A172 (cell line): Measurements from ENCODE around the gene CCZ1B. TPM values are rescaled to one million over a fixed set of nuclear protein-coding genes. Genes with fewer than 3 reads are reported as not detected.
"Not testable (repeated sequence)": the region's sequence is repeated elsewhere in the genome, so short reads cannot be mapped to it uniquely, and the experiment has no call there.

Source experiments
- DNase-seq: peaks from one replicate; pipeline ENCODE4 v3.0.0-alpha.2; 2015; ENCODE audit warnings: low spot score
- total RNA-seq: library from RNA; depleted of rRNA; stranded (reverse); fragments of >200 nt; shearing (Covaris generic); gene quantifications from 2 replicates; pipeline ENCODE4 v1.2.3, GENCODE V29; 2014

Gene CCZ1B
- total RNA-seq, 1 experiment from 2014 or later, result 34.5 TPM

DNA sequence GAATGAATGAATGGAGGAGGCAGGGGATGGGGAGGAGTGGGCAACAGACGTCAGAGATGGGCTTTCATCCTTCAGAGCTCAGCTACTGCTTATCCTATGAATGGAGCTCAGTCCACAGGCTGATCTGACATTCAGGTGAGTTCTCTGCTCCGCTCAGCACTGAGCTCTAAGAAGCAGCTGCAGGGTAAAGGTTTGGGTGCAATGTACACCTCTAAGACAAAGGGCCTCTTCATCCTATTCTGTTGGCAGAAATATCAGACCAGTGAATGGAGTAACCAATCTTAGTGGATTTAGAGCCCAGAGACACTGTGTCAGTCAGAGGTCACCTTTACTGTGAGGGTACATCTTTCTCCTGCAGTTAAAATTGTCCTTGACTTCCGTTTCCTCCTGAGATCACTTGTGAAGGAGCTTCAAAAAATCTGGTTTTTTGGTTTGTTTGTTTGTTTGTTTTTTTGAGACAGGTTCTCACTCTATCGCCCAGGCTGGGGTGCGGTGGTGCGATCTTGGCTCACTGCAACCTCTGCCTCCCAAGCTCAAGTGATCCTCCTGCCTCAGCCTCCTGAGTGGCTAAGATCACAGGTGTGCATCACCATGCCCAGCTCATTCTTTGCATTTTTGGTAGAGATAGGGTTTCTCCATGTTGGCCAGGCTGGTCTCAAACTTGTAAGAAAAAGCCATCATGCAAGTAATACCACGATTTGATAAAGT is 5.1 kb upstream of the CCZ1B start:
- no peak for DNase-seq

DNA sequence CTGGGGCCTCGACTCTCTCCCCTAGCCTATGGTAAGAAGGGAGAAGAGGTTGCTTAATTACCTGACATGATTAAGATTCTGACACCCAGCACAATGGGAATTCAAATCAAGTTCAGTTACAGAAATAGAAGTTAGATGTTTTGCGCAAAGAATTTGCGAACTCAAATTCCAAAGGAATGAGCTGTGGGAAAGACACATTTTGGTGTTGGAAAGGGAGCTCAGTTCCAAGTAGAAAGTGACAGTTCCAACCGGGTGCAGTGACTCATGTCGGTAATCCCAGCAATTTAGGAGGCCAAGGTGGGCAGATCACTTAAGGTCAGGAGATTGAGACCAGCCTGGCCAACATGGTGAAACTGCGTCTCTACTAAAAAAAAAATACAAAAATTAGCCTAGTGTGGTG is 4.0 kb upstream of the CCZ1B start:
- peak; percentile 72 for DNase-seq

DNA sequence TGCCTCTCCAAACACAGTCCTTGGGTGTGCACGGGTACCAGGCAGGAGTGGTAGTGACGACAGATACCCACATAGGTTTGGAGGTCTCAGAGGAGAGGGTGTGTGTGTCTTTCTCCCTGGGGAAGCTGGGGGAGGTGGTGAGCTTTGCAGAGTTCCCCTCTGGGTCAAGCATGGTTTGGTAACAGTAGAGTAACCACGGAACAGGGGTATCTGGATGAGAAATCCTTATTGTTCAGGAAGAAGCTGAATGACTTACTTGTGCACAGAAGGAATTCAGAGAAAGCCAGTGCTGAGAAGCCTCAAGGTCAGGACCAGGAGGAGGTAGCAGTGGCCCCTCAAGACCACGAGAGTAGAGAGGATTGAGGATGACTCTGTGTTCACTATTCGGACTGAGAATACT is 3.5 kb upstream of the CCZ1B start:
- DNase-seq, result peak; percentile 14

DNA sequence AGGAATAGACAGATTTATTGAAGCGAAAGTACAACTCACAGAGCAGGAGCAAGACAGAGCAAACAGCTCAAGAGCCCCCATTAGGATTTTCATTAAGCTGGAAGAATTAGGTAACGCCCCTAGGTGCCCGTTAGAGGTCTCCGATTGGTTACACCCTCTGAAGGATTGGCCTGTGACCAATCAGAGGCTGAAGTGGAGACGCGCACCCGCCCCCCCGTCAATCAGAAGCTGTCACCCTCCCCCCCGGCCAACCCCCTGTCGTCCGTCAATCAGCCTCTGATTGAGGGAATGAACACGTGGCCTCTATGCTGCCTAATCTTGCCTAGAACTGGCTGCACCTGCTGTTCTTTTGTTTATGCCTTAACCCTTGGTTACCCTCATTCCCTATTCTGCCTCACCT is 1.1 kb upstream of the CCZ1B start:
- DNase-seq, result not testable (repeated sequence)

DNA sequence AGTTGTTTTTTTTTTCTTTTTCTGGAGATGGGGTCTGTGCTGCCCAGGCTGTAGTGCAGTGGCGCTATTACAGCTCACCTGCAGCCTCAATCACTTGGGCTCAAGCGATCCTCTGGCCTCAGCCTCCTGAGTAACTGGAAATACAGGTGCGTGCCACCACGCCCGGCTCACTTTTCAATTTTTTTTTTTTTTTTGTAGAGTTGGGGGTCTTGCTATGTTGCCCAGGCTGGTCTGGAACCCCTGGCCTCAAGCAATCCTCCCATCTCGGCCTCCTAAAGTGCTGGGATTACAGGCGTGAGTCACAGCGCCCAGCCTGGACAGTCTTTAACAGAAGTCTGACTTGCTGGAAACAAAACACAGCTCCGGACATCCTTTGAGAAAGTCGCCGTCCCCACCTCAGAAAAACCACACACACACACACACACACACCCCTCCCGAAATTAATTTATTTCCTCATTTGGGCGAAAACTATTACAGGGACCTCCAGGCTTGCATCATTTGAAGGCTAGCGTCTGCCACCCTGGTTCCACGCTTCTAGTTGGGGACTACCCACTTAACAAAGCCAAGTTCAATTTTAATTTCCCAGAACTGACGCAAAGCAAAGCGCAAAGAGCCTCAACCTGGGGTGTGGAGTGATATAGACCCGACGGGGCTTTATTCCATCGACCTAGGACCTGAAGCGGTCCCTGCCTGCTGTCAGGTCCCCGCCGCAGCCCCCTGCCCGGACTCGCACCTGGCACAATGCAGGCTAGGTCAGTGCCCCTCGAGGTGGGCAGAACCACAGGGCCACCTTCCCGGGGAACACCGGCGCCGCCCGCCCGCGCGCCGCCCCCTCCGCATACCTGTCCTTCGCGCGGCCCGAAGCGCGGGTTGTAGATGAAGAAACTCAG is 594 bp downstream of the CCZ1B start:
- DNase-seq, result not testable (repeated sequence)

DNA sequence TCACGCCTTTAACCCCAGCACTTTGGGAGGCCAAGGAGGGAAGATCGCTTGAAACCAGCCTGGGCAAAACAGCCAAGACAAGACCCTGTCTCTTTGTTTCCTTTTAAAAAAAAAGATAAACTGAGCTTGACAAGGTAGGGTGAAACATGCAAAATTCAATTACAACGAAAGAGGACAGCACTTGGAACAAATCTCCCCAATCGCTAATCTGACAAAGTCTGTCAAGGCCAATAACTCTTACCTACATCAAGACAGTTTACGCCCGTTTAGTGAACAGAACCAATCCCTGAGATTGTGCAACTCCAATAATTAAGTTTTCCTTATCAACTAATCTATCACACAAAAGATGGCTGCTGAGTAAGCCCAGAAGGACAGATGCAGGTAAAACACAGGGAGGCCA is 4.5 kb downstream of the CCZ1B start:
- DNase-seq, result not testable (repeated sequence)

DNA sequence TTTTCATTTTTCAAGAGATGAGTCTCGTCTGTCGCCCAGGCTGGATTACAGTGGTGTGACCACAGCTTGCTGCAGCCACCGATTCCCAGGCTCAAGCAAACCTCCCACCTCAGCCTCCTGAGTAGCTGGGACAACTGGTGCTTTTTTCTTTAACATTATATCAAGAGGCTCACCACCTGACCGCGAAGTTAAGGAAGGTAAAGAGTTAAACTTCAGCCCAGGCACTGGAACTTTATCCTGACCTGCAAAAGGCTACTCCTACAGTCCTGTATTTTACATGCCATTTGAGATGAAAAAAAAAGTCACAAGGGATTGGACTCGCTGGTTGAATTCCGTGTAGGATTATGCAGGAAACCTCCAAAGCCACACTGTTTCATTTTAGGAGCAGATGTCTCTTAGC is 10.6 kb downstream of the CCZ1B start:
- not testable (repeated sequence) for DNase-seq

DNA sequence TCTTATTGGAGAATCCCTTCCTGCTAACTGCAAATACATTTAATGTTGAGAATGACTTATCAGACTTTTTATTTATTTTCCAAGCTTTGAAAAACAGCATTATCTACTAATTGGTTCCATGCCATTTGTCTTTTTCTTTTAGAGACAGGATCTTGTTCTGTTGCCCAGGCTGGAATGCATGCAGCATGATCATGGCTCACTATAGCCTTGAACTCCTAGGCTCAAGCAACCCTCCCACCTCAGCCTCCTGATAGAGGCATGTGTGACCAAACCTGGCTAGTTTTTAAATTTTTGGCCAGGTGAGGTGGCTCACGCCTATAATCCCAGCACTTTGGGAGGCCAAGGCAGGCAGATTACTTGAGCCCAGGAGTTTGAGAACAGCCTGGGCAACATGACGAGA is 13.1 kb downstream of the CCZ1B start:
- DNase-seq, result not testable (repeated sequence)

DNA sequence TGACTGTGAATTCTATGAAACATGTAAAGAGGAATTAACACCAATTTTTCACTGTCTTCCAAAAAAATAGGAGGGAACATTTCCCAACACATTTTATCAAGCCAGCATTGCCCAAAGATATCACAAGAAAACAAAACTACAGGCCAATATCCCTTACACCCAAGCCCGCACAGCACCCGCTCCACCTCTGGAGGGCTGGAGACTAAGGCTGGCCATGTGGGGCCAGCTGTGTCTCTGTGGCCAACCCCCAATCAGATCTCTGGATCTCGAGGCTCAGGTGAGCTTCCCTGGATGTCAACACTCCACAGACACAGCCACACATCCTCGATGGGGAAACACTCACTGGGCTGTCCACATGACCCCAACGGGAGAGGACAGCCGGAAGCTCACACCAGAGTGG is 18.1 kb downstream of the CCZ1B start:
- not testable (repeated sequence) for DNase-seq

DNA sequence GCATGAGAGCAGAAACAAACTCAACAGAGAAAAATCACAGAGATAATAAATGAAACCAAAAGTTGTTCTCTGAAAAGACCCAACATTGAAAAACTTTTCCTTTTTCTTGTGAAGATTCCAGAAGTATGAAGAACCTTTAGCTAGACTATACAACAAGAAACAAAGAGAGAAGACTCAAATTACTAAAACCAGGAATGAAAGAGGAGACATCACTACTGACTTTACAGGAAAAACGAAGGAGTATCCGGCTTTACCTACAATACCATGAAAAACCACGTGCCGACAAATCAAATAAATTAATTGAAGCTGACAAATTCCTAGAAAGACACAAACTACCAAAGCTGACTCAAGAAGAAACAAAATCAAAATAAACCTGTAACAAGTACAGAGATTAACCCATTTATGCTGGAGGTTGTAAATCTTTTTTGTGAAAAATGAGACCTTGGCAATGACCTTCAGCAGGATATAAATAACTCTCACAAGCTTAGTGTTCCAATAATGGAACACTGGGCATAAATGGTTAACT is 18.6 kb downstream of the CCZ1B start:
- not testable (repeated sequence) for DNase-seq

DNA sequence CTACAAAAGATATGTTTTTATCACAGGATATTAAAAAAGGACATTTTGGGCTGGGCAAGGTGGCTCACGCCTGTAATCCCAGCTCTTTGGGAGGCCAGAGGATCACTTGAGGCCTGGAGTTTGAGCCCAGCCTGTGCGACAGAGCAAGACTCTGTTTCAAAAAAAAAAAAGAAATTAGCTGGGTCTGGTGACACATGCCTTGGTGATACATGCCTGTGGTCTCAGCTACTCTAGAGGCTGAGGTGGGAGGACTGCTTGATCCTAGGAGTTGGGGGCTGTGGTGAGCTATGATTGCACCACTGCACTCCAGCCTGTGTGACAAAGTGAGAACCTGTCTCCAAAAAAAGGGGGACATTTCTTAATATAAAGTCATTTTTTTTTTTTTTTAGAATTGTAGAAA is 25.7 kb downstream of the CCZ1B start:
- DNase-seq, result not testable (repeated sequence)

DNA sequence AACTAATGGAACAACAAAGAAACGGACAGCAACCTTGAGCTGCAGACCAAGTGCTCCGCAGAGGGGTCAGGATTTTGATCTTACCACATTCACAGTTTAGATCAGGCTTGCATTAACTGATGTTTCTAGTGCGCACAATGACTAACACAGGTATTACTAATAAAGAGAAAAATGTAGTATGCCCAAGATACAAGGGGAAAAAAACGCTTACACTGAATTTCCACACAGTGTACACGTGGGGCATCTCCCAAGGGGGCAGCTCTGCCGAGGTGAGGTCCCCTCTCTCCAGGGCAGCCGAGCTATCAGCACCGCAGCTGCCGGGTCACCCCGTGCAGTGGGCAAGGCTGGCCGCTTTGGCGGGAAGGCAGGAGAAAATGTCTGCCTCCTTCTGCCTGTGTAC is 26.2 kb downstream of the CCZ1B start:
- not testable (repeated sequence) for DNase-seq

DNA sequence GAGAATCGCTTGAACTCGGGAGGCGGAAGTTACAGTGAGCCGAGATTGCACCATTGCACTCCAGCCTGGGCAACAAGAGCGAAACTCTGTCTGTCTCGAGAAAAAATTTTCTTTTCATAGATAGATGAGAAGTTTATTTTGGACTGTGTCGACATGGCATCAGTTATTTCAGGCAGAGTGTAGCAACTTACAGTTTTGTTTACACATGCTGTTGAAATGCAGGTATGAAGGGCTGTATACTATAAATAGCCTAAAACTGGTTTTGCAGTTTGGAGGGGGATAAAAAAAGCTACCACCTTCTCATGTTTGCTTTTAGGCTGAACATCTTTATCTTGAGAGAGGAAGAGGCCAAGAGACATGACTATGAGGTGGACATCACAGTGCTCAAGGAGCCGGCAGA is 28.0 kb downstream of the CCZ1B start:
- DNase-seq, result not testable (repeated sequence)

DNA sequence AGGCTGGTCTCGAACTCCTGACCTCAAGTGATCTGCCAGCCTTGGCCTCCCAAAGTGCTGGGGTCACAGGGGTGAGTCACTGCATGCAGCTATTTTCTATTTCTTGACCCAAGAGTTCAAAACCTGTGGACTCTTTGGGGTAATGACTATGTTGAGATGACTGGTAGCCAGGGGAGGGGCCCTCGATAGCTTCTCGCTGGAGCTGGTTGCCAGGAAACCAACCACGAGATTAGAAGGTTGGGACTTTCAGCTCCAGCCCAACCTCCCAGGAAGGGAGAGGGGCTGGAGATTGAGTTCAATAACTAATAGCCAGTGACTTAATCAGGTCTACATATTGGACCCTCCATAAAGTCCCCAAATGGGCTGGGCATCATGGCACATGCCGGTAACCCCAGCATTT is 28.9 kb downstream of the CCZ1B start:
- peak; percentile 10 for DNase-seq

DNA sequence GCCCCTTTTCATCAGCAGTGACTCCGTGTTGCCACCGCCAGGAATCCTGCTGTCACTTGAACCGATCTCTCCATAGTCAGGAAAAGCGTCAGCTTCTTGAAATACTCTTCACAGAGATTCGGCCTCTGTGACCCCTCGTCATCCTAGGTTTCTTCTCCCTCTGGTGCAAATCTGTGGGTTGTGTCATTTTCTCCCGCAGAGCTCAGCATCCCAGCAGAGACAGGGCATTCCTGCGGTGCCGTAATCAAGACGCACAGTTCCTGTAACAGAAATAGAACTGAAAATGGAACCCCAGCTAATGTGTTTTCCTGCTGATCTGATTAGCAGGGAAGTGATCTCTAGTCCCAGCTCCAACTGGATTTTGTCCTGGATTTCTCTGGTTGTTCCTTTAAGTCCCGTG is 31.8 kb downstream of the CCZ1B start:
- DNase-seq, result not testable (repeated sequence)

DNA sequence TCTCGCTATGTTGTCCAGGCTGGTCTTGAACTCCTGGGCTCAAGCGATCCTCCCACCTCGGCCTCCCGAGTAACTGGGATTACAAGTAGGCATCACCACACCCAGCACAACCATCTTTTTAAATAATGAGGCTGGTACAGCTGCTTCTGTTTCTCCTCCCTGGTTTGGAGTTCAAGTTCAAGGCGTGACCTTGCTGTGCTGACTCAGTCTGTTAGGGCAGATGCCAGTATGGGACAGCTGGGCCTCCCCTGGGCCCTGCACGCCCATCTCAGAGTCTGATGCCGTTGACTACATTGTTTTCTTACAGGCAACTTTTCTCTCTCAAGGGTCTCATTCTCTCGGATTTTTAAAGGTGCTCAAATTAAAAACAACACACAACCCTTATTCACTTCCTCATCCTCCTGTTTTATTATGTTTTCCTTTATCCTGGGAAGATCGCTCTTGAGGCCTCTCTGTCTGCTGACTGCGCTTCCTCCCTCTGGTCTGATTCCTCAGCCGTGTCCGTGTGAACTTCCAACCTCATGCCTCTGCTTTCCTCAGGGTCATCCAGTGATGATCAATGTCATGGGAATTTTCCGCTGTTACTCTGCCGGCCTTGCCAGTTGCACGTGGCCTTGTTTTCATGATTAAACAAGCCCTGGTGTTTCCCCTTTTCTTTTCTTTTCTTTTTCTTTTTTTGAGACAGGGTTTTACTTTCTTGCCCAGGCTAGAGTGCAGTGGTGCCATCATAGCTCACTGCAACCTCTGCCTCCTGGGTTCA is 33.8 kb downstream of the CCZ1B start:
- peak; percentile 64 for DNase-seq

DNA sequence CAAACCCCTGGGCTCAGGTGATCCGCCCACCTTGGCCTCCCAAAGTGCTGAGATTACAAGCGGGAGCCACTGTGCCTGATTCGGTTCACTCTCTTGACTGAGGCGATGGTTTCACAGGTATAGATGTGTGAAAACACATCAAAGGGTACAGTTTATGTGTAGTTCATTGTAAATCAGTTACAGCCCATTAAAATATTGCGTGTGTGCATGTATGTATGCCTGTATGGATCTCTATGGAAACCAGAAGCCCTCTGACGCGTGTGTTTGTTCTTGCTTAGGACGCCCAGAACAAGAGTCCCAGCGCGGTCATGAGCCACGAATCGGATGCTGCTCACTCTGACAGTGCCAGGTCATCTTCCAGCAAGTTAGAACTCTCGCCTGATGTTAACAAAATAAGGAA is 36.7 kb downstream of the CCZ1B start:
- DNase-seq, result not testable (repeated sequence)

DNA sequence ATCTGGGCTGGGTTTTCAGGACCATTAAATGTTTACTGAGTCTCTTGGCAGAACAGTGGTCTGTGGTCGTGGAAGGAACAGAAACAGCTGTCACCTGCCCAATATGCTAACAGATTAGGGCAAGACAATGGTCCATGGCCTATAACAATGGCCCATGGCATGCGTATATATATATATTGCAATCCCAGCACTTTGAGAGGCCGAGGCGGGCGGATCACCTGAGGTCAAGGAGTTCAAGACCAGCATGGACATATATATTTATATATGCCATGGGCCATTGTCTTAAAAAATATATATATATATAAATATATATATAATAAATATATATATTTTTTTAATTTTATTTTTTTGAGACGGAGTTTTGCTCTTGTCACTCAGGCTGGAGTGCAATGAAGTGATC is 44.5 kb downstream of the CCZ1B start:
- not testable (repeated sequence) for DNase-seq

DNA sequence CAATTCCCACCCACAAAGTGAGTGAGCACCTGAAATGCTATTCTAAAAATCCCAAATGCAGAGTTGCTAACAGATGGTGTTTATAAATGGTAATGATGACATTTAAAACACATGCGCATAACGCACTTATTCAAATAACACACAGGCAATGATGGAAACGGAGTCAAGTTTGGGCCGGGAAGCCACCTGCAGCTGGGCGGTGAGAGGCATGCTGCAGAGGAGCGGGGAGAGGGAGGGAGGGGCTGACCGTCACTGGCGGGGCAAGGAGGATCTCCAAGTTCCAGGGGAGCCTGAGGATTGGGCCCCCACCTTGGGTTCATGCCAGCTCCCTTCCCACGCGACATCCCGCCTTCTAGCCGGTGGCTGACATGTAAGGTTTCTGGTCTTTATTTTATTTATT is 64.9 kb downstream of the CCZ1B start:
- not testable (repeated sequence) for DNase-seq

DNA sequence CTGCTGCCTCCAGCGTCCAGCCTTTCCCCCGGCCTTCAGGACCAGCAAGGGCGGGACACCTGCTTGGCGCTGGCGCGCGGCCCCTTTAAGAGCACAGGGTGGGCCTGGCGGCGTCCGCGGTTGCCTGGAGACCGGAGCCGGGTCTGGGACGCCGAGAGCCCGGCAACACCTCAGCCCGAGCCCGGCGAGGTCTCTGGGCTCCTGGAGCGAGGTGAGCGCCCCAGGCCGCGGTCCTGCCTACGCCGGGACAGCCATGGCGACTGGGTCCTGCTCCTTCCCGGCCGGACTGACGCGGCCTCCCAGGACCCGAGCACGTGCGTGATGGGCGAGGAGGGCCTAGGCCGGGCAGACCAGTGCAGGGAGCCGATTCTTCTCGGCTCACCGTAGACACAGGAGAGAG is 72.1 kb downstream of the CCZ1B start, which contains the start of gene RSPH10B2:
TSS of gene RSPH10B2 (plus strand) at position 140 of the 400 bp plus-strand sequence. CDS start 3,575 bp downstream, outside the sequence.
- DNase-seq, result not testable (repeated sequence)

DNA sequence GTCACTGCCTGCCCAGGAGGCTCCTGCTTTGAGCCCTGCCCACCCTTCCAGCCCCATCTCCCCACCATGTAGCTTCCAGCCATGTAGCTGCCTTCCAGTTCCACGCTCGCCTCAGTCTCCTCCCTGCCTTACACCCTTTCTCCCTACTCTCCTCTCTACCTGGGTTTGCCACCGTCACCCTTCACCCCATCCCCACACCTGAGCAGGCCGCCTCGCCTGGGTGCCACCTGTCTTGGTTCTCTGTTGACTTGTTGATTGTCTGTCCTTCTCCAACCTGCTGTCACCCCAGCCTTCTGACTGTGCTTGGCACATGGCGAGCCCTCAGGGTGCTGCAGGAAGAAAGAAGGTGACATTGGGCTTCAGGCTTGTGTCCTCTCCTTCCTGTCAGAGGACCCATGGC is 75.9 kb downstream of the CCZ1B start:
- not testable (repeated sequence) for DNase-seq

DNA sequence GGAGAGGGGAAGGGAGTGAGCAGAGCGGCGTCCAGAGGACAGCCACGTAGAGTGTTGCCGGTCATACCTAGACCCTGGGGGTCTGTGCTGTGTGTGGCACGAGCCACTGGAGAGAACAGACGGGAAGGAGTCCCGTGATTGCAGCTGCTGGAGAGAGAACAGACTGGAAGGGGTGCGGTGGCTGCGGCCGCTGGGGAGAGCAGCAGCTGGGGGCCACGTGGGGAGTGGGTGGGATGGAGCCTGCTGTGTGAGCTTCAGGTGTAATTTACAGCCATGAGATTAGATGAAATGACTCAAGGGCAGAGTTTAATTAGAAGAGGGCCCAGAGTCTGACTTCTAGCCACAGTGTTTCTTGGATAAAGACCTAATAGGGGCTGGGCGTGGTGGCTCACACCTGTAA is 76.7 kb downstream of the CCZ1B start:
- DNase-seq, result not testable (repeated sequence)
